Breast epithelium (tissue), 3 donors: ENCODE data around the gene SLC35E2B.

Experiments used
- POLR2A ChIP-seq: fragments of 450-650 bp; IDR thresholded peaks from one replicate; pipeline ENCODE4 v1.6.1; 2016; ENCODE audit warnings: antibody characterized with exemption, mild to moderate bottlenecking, moderate library complexity
- POLR2AphosphoS5 ChIP-seq, 3 donors: sonication (generic); formaldehyde crosslinking; IDR thresholded peaks; one replicate each; pipeline ENCODE4 v1.6.1; 2017; ENCODE audit warnings: antibody characterized with exemption in 3 of 3
- TF ChIP-seq, protein P1 (sequence below), 3 donors: fragments of 450-650 bp; IDR thresholded peaks; one replicate each; pipeline ENCODE4 v1.5.1; 2016 to 2017; ENCODE audit warnings: antibody characterized with exemption in 3 of 3, mild to moderate bottlenecking in 3 of 3, moderate library complexity in 3 of 3

DNA sequence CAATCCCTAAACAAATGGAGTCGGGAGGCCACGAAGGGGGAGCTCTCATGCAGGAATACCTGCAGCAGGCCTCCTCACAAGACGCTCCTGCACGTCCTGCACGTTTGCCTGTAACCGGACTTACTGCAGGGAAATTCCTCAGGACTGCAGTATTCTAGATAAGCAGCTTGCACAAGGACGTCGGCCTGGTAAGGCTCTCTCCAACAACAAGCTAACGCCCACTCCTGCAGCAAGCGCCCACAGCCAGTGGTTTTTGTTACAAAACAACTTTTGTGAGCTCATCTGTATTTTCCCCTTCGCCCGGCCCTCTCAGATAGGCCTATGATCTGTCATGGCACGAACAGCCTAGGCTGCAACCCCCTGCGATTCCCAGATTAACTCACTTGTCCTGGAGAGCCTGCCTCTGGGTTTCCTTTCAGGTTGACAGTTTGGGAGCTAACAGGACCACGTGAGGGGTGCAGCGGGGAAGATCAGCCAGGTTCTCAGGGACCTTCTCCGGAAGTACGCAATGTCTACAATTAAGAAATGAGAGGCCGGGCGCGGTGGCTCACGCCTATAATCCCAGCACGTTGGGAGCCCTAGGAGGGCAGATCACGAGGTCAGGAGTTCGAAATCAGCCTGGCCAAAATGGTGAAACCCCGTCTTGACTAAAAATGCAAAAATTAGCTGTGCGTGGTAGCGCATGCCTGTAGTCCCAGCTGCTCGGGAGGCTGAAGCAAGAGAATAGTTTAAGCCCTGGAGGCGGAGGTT is 78.2 kb downstream of the SLC35E2B start:
- no peak for TF ChIP-seq POLR2A
- TF ChIP-seq, protein P1, sequence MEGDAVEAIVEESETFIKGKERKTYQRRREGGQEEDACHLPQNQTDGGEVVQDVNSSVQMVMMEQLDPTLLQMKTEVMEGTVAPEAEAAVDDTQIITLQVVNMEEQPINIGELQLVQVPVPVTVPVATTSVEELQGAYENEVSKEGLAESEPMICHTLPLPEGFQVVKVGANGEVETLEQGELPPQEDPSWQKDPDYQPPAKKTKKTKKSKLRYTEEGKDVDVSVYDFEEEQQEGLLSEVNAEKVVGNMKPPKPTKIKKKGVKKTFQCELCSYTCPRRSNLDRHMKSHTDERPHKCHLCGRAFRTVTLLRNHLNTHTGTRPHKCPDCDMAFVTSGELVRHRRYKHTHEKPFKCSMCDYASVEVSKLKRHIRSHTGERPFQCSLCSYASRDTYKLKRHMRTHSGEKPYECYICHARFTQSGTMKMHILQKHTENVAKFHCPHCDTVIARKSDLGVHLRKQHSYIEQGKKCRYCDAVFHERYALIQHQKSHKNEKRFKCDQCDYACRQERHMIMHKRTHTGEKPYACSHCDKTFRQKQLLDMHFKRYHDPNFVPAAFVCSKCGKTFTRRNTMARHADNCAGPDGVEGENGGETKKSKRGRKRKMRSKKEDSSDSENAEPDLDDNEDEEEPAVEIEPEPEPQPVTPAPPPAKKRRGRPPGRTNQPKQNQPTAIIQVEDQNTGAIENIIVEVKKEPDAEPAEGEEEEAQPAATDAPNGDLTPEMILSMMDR (IDR thresholded peaks at IDR 0.05) = no peak
- TF ChIP-seq POLR2AphosphoS5 (IDR thresholded peaks at IDR 0.05) = no peak
